Pulmonary artery endothelial cell (primary cell): Measurements from ENCODE around the gene GJC2. TPM values are rescaled to one million over a fixed set of nuclear protein-coding genes. Genes with fewer than 3 reads are reported as not detected.

Experiments
- DNase-seq: peaks from one replicate; pipeline ENCODE4 v3.0.0-alpha.2; 2011; ENCODE audit warnings: low read depth, low spot score
- total RNA-seq: library from RNA; depleted of rRNA; stranded (reverse); fragments of >200 nt; gene quantifications from 2 replicates; pipeline ENCODE4 v1.2.3, GENCODE V29; 2014

Gene GJC2
- total RNA-seq, 1 donor from 2014 or later = 0.86 TPM

- DNase-seq = no peak
These were observed 5.3 kb upstream of the GJC2 start for GRCh38 chr1:228144193-228144992.

DNA sequence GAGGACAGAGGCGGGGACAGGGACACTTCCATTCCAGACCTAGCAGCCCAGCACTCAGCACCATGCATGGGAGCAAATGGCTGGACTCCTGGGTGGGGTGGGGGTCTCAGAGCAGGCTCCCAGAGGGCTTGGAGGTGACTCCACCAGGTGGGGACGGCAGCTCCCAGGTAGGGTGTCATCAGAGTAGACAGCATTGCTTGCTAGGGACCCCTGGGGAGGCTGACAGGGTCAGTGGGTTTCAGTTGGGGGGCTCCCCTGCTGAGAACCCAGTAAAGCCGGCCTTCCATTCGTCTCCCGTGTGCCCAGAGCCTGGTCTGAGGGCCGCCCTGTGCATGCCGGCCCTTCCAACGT is 4.8 kb upstream of the GJC2 start:
- DNase-seq = no peak

GRCh38 chr1:228145463-228146416 is 4.0 kb upstream of the GJC2 start:
- DNase-seq = no peak

DNA sequence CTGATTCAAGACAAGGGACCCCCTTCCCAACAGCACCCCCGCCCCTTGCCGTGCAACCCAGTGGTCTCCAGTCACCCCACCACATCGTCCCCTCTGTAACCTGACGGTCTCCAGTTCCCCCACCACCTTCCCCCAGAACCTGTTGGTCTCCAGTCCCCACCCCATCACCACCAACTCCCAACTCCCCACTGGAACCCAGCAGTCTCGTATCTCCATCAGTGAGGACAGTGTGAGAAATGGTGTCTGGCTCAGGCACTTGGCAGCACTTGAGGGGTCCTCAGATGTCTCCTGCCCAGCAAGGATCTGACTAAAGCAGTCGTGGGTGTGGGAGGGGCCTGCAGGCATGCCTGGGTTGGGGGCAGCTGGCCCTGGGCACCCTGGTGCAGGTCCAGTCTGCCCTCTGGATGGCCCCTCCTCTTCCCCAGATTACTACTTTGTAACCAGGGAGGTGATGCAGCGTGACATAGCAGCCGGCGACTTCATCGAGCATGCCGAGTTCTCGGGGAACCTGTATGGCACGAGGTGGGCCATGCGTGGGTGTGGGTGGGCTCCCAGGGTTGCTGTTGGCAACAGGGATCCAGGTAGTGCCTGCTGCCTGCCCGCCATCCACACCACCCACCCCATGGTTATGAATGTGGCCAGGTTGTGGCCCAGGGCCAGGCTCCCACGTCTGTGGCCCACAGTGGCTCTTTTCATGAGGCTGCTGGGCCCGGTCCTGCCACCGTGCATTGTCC is 3.1 kb upstream of the GJC2 start:
- DNase-seq = no peak

GRCh38 chr1:228147151-228147693 is 2.5 kb upstream of the GJC2 start:
- DNase-seq = no peak

DNA sequence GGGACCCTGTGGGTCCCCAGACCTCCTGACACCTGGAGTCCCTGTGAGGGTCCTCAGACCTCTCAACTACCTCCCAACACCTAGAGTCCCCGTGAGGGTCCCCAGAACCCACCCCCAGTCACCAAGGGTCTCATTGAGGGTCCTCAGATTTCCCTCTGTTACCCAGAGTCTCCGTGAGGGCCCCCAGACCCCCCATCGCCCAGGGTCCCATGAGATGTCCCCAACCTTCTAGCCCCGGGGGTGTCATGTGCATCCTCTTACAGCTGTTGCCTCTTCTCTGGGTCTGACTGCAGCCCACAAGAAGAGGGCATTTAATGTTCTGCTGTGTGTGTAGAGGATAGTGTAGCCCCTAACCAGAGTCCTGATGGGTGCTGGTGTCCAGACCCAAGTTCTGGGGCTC is 2.0 kb upstream of the GJC2 start:
- DNase-seq = no peak

DNA sequence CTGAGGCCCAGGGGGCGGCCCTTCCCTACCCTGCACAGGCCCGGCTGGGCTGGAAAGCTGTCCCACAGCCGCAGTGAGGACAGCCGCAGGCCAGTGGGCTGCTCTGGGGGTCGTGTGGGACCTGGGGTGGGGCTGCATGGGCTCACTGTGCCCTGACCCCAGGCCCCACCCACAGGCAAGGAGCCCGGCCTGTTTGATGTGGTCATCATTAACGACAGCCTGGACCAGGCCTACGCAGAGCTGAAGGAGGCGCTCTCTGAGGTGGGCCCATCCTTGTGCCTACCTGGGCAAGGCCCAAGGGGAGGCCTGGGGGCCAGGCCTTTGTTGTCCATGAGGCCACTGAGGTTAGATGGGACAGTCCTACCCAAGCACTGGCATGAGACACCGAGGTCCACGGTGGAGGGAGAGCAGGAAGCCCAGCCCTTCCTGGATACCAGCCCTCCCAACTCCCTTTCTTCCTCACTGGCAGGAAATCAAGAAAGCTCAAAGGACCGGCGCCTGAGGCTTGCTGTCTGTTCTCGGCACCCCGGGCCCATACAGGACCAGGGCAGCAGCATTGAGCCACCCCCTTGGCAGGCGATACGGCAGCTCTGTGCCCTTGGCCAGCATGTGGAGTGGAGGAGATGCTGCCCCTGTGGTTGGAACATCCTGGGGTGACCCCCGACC is 1.4 kb upstream of the GJC2 start:
- no peak for DNase-seq

- no peak for DNase-seq
These were observed 760 bp upstream of the GJC2 start for GRCh38 chr1:228148935-228149405.

DNA sequence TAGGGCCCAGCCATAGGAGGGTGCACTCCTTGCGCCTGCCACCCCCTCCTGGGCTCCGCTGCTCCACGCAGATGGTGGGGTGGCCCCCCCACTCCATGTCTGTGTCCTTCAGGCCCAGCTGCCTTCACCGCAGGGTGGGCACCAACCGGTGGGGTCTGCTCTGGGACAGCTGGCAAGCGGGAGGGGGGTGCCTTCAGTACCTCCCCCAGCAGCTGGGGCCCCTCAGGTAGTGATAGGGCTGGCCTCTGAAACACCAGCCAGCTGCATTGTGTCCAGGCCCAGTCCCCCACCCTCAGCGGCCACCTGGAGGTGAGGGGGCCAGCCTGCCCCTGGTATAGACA is 360 bp downstream of the GJC2 start:
- no peak for DNase-seq

DNA sequence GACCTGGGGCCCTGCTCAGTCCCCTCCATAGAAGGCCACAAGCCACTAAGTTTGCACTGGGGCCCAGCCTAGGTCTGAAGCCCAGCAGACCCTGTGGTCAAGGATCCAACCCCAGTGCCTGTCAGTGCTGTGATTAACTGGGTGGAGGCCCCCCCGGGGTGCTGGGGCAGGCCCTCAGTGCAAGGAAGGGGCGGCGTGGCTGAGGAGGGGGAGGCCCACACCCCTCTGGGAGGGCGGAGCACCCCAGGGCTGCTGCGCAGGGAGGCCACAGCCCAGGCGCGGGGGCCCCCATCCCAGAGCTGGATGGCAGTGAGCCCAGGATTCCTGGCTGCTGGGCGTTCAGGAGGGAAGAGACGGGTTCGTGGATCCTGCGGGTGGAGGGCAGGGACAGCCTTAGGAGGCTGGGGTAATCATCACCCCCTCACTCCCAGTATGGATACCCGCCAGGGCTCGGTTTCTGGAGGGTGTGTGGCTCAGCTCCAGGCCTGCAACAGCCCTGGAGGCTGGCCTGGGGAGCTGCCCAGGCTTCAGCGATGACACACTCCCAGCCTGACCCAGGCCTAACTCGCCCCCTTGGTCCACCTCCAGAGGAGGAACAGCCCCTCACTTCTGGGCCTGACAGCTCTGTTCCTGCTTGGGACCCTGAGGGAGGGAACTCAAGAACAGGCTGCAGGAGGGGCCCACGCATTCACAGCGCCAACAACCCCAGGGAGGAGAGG is 890 bp downstream of the GJC2 start:
- no peak for DNase-seq

- DNase-seq = no peak
These were observed 1.6 kb downstream of the GJC2 start for GRCh38 chr1:228151180-228151925.

- no peak for DNase-seq
These were observed 2.6 kb downstream of the GJC2 start for GRCh38 chr1:228152097-228152917.

DNA sequence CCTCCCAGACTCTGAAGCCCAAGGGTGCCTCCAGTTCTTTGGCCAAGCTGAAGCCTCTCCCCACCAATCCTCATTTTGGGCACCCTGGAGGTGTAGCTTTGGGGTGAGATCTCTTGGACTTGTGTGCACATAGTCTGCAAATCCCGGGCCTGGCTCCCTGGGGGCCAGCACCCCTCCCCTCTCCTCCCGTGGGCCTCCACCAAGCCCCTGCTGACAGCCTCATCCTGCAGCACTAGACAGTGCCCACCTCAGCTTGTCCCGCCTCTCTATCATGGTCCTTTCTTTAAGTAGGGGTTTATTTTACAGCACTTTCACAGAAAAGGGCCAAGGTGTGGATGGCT is 3.2 kb downstream of the GJC2 start:
- DNase-seq = no peak

DNA sequence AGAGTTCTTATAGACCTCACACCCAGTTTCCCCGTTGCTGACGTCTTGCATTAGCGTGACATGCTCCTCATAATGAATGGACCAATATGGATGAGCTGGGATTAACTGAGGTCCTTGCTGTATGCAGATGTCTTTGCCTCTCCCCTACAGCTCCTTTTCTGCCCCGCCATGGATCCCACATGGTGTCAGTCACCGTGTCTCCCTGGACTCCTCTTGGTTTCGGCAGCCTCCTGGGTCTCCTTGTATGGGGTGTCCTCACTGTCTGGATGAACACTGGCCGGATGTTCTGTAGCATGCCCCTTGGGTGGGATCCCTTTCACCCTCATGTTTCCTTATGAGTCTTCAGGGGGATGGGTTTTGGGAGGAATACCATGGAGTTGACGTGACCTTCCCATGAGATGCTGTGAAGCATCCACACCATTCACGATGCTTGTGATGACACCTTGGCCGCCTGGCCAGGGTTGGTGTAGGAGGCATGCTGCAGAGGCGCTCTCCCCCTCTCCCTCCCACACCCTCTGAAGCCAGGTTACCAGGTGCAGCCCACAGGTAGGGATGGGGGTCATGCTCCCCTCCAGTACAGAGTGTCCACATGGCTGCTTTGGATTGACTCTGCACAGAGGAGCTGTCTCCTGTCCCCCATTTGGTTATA is 4.4 kb downstream of the GJC2 start:
- no peak for DNase-seq

DNA sequence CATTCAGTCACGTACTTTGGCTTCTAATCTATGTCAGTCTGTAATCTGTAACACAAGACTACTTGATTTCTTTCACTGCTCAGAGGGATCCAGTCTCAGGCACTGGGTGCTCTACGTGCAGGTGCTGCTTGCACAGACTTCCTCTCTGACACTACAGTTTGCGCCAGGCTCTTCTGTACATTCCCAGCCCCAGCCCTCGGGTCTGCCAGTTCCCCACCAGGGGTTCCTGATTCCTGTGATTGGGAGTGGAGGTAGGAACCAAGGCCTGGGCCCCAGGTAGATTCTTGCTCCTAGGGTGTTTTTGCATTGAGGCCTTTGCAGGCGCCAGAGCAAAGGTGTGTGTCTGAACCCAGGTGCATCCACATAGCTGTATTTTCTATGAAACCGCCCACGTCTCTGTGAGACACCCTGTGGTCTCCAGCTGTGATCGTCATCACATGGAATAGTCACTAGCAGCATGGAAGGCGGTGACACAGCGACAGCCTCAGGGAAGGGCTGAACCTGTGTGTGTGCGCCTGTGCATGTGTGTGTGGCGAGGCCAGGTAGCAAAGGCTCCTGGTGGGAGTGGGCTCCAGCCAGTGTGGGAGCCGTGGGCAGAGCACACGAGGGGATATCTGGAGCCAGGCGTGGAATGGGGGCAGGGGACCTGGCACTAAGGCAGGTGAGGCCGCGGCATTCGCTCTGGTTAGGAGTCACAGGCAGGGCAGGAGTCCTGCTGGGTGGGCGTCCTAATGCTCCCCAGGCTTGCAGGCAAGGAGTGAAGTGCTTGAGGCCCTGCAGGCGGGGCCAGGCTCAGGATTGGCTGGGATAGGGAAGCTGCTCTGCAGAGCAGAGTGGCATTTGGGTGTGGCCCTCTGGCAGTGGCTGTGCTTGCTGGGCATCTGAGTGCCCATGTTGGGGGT is 5.2 kb downstream of the GJC2 start:
- DNase-seq = no peak

GRCh38 chr1:228155596-228156514 is 6.1 kb downstream of the GJC2 start:
- DNase-seq = no peak
